Measurements from ENCODE around the gene CASQ1.

Gene CASQ1

DNA sequence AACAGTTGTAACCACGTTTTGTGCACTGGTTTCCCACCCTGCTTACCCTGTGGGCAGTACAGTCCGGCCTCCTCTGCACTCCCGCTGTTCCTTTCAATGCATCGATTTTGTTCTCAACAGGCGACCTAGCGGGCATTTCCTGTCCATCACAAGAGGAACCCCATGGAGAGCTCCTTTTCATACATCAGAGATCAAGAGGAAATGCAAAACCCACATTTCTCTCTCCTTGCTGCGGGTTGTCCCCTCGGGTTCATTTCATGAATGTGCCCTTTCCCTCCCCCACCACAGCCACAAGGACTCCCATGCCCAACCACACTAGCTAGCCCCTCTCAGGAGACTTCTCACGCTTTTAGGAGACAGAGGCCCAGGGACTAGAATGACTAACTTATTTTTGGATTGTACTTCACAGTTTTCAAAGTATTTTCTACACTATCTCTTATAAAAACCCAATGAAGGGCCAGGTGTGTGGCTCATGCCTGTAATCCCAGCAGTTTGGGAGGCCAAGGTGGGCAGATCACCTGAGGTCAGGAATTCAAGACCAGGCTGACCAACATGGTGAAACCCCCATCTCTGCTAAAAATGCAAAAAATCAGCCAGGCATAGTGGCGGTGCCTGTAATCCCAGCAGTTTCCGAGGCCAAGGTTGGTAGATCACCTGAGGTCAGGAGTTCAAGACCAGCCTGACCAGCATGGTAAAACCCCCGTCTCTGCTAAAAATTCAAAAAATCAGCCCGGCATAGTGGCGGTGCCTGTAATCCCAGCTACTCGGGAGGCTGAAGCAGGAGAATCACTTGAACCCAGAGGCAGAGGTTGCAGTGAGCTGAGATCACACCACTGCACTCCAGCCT, 20.6 kb upstream of the CASQ1 start:
- DNase-seq, result no peak

DNA sequence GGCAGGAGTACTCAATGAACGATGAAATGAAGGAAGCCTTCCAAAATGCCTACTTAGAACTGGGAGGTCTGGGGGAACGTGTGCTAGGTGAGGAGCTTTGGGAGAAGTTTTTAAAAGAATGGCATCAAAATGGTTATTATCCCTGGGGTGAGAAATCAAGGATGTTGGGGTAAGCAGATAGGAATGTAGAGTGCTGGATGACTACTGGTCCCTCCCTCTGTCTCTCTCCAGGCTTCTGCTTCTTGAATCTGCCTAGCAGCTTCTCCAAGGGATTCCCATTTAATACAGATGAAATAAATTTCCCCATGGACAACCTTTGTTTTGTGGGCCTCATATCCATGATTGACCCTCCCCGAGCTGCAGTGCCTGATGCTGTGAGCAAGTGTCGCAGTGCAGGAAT, 19.0 kb upstream of the CASQ1 start:
- DNase-seq, result no peak

DNA sequence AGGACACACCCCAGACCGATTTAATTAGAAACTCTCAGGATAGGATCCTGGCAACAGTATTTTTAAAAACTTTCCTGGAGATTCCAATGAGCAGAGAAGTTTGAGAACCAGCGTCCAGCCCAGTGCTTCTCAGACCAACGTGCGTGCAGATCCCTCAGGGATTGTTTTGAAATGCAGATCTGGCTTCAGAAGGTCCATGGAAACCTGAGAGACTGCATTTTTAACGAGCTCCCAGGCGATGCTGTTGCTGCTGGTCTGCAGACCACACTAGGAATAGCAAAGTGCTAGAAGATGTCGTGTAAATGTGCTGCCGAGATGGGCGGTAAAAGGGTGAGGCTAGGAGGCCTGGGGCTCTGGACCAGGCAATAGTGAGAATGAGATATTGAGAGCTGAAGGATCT, 18.4 kb upstream of the CASQ1 start:
- no peak for DNase-seq

DNA sequence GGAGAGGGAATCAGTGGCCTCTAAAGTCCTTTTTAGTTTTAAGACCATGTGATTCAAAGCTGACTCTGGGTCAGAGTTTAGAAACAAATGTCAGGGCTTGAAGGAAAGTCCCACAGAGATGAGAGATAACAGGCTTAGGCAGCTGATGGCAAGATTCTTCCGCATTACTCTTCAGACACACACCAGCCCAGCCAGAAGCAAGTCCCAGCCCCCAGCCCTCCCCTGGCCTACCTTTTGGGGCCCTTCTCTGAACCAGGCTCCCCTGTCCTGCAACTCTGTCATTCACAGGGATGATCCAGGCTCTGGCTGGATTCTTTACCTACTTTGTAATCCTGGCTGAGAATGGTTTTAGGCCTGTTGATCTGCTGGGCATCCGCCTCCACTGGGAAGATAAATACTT, 13.1 kb upstream of the CASQ1 start:
- DNase-seq, result no peak

DNA sequence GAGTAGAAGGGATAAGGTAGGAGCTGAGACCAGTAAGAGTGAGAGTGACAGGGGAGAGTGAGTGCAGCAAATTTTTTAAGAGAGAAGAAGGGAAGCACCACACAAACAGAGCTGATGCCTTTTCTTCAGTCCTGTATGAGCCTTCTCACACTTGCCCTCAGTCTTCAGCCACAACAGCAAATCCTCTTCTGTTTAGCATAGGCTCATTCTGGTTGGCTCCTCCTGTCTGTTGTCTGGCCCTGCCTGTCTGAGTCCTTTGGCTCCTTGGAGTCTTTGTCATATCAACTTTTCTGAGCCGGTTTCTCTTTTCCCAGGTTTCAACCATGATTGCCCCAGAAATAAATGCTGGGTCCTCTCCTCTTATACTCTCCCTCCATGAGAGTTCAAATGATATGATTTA, 12.7 kb upstream of the CASQ1 start:
- no peak for DNase-seq

DNA sequence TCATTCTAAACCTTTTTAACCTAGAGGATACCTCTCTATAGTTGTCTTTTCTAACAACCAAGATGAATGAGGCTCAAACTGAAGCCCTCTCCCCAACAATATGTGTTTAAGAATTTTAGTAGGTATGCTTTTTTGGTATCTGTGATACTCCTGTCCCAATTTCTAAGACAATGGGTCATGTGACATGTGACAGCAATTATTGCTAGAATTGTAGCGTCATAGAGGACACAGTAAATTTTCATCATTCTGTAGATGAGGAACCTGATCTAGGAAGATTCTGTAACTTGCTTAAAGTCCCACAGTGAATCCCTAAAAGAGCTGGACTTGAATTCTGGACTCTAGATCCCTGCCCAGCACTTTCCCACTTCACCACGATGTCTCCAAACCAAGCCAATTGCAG, 11.6 kb upstream of the CASQ1 start:
- DNase-seq, result no peak

DNA sequence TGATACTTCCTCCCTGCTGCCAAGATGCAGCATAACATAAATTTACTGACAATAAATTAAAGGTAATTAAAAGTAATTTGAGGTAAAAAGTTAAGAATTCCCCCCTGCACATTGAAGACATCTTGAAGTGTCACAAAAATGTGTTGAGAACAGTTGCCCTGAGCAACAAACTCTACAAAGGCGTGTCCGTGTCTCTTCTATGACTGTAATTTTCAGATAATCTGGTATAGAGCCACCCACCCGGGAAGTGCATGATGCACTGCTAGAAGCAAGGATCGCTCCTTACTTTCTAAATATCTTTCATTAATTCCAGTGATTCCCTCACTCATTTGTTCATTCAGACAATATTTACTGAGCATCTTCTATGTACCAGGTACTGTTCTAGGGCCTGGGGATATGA, 11.0 kb upstream of the CASQ1 start:
- DNase-seq, result no peak

DNA sequence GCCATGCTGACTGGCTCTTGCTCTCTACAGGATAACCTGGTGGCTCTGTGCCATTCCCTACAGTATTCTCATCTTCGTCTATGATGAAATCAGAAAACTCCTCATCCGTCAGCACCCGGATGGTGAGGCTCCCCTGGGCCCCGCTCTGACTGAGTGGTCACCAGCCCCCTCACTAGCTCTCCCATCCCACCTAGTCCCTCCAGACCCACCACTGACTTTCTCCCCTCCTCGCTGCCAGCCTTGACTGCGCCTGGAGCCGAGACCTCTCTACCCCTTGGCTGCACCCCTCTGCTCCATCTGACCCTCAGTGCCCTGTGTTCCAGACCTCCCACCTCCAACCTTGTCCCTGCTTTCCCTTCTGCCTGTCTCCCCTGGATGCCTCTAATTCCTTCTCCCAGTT, 4.1 kb upstream of the CASQ1 start:
- no peak for DNase-seq

DNA sequence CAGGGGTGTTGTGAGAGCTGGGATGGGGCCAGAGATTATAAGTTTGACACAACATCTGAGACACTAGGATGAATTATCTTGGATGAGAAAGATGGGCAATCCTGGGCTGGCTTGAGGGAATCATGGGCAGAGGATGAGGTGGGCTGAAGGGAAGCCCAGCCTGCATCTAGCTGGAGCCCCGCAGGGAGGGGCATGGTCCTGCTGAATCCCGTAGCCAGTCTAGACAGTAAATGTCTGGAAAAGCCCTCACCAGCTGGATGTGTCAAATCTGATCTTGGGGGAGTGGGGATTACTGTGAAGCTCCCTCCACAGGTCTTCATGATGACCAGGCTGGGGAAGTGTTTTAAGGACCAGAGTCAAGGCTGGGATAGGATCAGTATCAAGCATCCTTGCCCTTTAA, 3.6 kb upstream of the CASQ1 start:
- no peak for DNase-seq

DNA sequence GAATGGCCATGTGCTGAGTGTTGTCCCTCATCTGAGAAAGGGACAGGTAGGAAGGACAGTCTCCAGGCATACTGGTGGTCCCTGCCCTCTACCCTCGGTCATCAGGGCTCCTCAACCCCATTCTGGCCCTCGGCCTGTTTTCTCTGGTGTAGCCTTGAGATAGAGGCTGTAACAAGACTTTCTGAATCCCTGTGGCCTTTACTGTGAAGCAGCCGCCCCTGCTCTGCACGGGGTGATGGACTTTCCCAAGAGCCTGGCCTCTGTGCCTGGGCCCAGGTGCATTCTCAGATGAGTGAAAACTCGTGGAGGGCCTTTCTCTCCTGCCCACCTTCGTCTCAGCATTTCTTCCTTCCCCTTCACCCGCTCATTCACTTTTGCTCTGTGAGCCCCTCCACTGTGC, 3.0 kb upstream of the CASQ1 start:
- DNase-seq, result no peak

DNA sequence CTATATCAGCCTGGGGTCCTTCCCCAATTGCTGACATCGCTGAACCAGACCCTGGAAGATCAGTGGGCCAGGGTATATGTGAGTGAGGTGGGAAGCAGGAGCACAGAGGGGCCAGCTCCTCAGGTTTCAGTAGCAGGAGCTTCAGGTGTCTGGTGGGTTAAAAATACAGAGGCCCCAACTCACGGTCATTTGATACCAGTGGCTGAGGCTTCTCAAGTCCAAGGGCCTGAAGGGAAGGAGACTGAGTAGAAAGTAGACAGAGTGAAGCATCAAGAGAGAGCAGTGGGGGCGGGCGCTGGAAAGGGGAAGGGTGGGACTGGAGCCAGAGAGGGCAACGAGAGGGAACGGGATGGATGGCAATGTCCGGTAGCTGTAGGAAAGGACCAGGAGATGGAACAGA, 2.0 kb upstream of the CASQ1 start:
- DNase-seq, result no peak

DNA sequence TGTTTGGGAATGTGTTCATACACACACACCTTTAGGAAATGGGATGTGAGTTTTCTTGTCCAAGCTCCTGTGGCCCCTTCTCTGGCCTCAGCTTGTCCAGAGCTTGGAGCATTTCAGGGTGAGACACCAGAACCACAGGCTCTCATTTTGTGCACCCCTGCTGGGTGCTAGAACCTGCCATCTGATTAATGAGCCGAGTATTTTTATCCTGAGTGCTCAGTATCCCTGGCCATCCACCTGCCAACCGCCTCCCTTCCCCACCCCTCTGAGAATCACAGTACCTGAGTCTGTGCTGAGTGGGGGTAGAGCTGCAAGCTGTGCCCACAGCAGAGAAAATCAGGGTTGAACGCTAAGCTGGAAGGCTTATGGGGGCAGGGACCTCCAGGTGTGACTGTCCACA, 1.4 kb downstream of the CASQ1 start:
- no peak for DNase-seq

DNA sequence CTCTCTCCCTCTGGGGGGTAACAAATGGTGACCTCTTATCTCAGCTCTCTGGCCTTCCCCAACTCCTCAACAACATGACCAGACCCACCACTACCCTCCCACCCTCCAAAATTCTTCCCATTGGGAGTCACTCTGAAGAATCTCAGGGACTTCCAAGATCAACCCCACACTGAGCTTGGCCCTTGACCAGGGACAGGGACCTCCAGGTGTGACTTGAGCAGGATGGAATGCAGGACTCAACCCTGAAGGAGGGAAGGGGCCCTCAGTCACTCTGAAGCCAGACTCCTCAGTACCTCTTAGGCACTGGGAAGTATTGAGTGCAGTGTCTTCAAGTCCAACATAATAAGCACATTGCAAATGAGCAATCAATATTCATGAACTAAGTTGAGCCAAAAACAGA, 1.9 kb downstream of the CASQ1 start:
- DNase-seq, result no peak

DNA sequence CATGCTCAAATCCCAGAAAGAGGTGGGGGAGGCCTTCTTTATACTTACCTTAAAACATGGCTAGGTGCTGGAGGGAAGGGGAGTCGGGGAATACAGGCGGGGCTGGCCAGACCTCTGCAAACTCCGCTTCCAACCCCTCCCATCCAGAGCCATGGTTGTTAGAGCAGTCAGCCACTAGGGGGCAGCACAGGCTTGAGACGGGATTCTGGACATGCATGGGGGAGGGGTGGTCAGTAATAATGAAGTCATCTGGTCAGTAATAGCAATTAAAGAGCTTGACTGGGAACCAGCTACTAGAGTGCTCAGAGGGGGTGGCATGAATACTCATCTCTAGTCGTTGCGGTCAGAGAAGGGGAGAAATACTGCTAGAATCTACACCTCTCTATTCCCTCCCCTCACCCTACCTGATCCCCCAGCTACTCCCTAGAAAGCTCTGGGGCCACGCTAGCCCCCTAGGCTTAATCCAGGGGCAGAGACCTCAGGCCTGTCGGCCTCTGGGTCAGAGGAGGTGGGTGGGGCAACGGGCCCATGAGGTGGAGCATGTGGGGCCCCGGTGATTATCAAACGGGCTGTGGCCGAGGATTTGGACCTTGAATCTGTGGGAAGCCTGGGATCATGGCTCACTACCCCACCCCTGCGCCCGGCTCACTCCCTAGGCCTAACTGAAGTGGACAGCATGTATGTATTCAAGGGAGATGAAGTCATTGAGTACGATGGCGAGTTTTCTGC, 2.9 kb downstream of the CASQ1 start:
- peak; percentile 85 for DNase-seq

DNA sequence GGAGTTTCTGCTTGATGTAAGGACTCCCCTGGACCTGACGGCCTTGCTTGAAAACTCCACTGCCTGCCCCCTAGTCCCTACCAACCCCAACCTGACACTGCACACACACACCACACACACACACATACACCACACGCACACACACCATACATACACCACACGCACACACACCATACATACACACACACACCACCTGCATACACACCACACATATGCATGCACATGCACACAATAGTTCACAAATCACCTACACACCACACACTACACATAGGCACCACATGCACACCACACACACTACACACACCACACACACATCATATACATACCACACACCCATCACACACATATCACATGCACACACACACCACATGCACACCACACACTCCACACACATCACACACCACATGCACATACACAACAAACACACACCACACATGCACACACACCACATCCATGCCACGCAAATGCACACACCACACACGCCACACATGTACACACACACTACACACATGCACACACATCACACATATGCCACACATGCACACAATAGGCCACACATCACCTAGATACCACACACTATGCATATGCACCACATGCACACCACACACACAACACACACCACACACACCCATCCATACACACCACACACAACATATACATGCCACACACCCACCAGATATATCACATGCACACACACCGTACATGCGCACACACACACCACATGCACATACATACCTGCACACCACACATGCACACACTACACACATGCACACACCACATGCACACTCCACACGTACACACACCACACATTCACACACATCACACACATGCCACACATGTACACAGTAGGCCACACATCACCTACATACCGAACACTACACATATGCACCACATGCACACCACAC, 3.7 kb downstream of the CASQ1 start:
- no peak for DNase-seq

DNA sequence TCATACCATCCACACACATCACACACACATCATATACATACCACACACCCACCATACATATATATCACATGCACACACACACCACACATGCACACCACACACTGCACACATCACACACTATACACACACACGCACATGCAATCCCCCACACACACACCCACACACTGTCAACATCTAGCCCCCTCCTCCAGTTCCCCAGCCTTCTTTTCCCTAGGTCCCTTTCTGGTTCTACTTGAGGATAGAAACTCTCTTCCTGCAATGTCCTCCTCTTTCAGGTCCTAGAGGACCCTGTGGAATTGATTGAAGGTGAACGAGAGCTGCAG, 4.3 kb downstream of the CASQ1 start:
- DNase-seq, result no peak

DNA sequence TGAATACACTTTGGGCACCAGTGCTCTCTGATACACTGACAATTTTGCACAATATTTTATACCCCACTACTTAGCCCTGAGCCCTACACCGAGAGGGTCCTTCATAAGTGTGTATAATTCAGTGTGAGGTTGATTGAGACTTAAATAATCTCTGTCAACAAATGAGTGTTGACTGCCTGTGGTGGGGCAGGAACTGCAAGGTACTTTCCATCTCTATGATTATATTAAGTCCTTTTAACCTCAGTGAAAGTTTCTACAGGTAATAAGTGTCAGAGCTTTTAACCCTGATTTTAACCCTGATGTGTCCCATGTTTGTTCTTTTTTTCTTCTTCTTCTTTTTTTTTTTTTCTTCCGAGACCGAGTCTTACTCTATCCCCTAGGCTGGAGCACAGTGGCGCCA, 5.8 kb downstream of the CASQ1 start:
- no peak for DNase-seq

DNA sequence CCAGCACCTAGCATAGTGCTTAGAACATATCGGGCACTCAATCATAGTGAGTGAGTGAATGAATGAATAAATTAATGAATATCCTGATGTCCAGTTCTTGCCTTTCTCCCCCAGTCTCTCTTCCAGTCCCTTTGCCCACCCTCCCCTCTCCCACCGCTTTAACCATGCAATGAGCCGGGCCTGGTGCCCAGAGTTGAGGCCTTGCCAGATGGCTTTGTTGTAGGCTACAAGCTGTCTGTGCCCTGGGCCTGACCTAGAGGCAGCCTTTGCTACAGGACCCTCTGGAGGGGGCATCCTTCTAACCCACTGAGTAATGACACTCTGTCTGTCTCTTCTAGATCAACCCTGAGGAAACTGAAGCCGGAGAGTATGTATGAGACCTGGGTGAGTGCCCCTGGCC, 6.9 kb downstream of the CASQ1 start:
- no peak for DNase-seq

DNA sequence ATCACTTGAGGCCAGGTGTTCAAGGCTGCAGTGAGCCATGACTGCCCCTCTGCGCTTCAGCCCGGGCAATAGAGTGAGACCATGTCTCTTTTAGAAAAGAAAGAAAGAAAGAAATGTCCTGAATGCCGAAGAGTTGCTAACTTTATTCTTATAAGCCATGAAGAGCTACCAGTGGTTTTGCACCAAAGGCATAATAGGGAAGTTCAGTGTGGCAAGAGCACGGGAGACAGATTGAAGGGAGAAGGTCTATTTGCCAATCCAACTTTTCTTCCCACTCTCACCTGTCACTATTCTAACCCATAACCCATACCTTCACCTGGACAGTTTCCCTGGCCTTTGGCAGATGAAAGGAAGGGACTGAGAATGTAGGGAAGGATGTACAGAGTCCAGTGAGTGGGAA, 10.4 kb downstream of the CASQ1 start:
- no peak for DNase-seq

DNA sequence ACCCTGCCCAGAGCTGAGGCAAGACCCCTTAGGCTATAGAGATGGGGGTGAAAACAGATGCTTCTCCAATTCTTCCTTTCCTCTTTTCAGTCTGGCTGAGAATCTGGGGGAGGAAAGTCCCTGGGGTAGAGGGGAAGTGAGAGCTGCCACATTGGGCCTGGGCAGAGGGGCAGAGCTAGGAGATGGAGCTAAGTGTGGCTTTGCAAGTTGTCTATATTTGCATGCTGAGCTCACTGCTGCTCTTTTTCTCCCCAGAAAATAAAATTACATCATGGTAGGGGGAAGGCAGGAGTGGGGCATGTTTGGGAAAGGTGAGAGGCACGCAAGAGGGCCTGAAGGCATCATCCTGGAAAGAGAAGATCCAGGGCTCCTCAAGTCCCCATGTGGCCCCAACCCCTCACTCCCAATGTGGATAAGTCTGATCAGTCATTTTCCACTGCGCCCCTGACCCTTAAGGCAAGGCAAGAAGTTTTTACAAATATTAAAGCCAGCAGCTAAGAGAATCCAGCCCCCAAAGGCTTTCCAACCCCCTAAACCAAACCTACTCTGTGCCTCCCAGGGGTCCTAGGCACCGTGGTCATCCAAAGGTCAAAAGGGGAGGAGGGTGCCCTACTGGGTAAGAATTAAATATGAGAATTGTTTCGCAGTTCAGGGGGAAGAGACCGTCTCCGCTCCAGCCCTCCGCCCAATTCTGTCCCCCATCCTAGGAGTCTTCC, 14.3 kb downstream of the CASQ1 start:
- no peak for DNase-seq

DNA sequence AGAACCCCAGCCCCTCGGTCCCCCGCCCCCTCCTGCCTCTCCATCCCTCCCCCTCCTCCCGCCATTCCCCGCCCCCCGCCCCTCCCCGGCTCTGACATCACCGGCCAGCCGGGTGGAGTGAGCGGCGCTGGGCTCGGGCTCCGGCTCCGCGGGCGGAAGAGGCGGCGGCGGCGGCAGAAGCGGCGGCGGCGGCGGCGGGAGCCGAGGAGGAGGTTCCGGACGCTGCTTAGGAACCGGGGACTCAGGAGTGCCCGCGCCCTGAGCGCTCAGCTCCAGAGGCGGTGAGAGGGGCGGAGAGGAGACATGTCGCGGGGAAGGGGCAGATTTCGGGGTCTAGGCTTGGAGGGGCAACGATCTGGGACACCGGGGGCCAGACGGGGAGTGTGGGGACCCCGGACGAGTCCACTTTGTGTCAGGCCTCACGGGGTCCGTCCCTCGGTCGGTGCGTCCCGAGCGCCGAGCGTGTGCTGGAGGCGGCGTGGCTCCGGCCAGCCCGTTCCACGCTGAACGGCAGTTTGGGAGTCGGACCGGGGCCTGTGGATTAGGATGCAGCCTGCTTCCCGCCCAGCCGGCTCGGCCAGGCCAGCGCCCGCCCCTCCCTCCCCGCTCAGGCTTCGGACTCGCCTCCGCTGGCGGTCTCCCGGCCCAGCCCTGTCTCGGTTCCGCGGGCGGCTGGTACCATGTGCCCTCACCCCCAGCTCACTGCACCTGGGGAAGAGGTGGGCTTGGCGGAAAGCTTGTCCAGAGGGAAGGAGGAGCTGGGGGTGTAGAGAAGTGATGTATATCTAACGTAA, 15.1 kb downstream of the CASQ1 start, which contains the start of gene PEA15:
TSS of gene PEA15 (plus strand) at position 143 of the 794 bp plus-strand sequence. CDS start 6,161 bp downstream, outside the sequence.
- DNase-seq, result peak; percentile 84

DNA sequence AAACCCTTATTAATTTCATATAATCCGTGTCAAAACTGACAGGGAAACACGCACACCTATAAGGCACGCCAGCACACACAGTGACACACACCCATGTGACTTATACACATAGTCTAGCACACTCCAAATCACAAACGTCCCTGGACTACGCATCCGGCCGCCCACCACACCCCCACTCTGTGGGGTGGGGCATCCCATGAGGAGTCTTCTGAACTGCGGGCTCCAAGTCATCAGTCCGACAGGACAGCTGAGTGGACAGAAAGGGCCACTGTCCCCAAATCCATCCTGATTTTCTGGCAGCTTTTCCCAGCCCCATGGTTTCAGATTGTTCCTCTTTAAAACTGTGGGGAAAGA, 15.6 kb downstream of the CASQ1 start:
- DNase-seq, result peak; percentile 65
